Measurements from ENCODE around the gene HAUS1.

DNA sequence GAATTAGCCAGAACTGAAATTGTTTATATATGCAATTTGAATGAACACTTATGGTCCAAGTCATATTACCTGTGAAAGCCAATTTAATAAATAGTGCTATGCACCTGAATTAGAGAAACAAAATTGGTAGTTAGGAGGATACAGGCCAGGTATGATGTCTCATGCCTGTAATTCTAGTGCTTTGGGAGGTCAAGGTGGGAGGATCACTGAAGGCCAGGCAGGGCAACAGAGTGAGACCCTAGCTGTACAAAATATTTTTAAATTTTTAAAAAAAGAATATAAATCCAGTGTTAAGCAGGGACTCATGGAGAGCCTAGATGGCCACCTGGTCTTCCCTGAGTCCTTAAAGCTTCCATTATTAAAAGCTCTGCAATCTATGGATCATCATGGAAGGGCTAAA is 24.8 kb upstream of the HAUS1 start:
- TF ChIP-seq CTCF (IDR thresholded peaks at IDR 0.05) (no peak), POLR2A (IDR thresholded peaks at IDR 0.05) (no peak)
